Fibroblast of mammary gland (primary cell): ENCODE results near the gene TMEM239.

Experiments used
- DNase-seq: peaks from one replicate; pipeline ENCODE4 v3.0.0-alpha.2; 2010; ENCODE audit warnings: low read depth
- H3K4me3 ChIP-seq: 2 replicates; pipeline ENCODE4 v1.5.1; 2011; ENCODE audit warnings: low read depth, mild to moderate bottlenecking, low read length, moderate library complexity; ENCODE audit not compliant: control insufficient read depth
- CTCF ChIP-seq: conservative IDR thresholded peaks from 2 replicates; pipeline ENCODE4 v1.5.1; 2011; ENCODE audit warnings: low read depth, low read length, inconsistent platforms; ENCODE audit not compliant: control insufficient read depth, insufficient read depth

TMEM239 gene

DNA sequence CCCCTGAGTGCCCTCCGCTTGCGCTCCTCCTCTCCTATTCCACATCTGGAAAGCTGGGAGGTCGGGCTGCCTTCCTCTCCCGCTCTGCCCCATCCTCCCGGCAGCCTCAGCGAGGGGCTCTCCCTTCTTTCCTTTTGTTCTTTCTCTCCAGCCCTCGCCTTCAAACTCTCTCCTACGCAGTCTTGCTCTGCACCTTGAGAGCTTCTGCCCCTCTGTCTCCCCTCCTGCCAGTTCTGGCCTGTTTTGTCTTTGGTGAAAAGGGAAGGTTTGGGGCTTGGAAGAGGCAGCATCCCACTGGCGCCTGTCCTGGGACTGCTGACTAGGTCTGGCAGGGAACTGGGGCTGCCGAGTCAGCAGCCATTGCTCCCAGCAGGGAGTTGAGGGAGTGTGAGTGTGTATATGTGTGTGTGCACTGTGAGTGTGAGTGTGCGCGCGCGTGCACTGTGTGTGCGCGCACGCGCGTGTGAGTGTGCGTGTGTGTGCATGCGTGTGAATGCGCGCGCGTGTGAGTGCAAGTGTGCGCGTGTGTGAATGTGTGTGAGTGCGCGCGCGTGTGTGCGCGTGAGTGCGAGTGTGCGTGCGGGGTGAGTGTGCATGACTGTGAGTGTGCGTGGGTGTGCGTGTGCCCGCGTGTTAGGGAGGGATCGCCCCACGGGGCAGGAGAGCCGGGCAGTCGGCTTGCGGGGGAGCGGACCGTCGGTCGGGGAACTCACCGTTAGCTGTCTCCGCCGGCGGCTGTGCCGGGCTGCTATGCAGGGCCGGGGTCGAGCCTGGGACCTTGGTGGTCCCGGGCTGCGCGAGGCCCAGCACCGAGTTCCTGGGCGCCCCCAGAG lies 16.3 kb upstream of the TMEM239 start:
- peak; percentile 34 for DNase-seq
- peak overlapping the region; percentile 36 for H3K4me3 ChIP-seq
- TF ChIP-seq CTCF: no peak

DNA sequence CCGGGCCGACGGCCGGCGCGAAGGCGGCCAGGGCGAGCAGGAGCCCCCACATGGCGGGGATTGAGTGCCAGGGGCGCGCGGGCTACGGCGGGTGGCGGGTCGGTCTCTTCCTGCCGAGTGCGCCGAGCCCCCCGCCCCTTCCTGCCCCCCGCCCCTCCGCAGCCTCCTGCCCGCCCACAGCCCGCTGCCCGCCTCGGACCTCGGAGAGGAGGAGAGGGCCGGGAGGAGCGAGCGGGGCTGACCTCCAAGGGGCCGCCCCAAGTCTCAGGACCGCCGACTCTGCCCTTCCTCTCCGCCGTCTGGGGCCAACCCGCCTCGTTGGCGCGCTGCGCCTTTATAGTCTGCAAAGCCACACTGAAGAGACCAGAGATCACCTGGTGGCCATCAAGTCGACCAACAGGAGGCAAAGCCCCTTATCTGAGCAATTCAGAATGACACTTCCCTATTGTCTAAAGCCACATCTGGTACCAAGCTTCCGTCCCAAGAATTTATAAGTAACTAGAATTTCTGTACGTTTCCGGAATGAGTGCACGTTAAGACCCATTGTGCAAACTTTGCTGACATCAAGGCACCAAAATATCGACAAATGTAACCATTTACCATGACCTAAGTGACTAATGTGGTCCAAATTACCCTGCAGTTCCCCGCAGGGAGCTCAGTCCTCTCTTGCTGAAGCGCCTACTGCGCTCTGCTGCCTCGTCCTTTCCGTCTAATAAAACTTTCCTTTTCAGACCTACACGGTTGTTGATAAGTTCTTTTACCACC lies 15.5 kb upstream of the TMEM239 start, which contains the start of gene CPXM1:
Gene CPXM1 (minus strand): TSS at position 107 of the 765 bp plus-strand sequence. CDS start 55 bp downstream, at position 52.
- no peak for TF ChIP-seq CTCF
- peak within 1 kb of the TSS; percentile 36 for H3K4me3 ChIP-seq
- peak; percentile 6 for DNase-seq

DNA sequence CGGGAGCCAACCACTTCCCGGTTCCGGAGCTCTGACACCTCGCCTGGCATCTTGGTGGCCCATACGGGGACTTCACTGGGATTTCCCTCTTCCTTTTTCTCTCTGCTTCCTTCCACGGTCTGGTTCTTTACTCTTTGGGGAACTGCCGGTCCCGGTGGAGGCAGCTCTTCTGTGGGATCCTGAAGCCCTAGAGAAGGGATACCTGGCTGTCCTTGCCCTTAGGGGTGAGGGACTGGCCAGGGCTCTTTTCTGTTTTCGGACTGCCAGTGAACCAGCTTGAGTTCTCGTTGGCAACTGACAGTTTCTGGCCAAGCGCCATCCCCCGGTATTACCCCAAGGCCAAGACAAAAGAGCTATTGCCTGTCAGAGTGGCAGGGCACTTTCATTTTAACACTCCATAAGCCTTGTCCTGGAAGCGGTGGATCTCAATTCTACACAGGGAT lies 14.9 kb upstream of the TMEM239 start:
- H3K4me3 ChIP-seq: no peak overlapping the region
- DNase-seq: no peak

DNA sequence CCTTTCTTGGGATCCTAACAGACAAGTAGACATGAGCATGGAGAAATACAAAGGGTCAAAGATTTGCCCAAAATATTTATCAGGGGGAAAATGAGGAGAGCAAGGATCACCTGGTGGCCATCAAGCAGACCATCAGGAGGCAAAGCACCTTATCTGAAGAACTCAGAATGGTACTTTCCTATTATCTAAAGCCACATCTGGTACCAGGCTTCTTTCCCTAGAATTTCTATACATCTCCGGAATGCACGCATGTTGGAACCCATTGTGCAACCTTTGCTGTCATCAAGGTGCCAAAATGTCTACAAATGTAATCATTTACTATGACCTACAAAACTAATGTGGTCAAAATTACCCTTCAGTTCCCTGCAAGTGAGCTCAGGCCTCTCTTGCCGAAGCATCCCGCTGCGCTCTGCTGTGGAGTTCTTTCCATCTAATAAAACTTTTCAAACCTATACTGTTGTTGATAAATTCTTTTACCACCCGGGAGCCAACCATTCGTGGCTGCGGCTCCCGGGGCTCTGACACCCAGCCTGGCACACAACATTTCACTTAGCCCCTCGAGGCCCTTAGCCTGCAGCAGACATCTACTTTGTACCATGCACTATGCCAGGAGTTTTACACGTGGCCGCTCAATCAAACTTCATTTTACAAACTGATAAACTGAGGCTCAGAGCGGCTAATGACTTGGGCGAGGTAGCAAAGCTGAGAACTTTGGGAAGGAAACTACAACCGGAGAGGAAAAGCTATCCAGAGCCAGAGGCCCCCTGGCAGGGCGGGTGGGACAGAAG lies 11.9 kb upstream of the TMEM239 start:
- no peak for TF ChIP-seq CTCF
- DNase-seq: no peak
- no peak overlapping the region for H3K4me3 ChIP-seq

More for the DNA sequence above, 14.9 kb upstream of the TMEM239 start:
- TF ChIP-seq CTCF: no peak

GRCh38 chr20:2804852-2805688 lies 11.1 kb upstream of the TMEM239 start:
- peak; percentile 9 for DNase-seq
- no peak for TF ChIP-seq CTCF

GRCh38 chr20:2805689-2806350 lies 10.3 kb upstream of the TMEM239 start:
- TF ChIP-seq CTCF: no peak
- H3K4me3 ChIP-seq: no peak overlapping the region
- DNase-seq: peak; percentile 24

More at GRCh38 chr20:2804852-2805688, 11.1 kb upstream of the TMEM239 start:
- H3K4me3 ChIP-seq: no peak overlapping the region
